T-helper 22 cell (primary cell): ENCODE measurements around the gene KCNG2.

Experiments used
- DNase-seq: peaks from one replicate; pipeline ENCODE4 v3.0.0-alpha.2; 2020; ENCODE audit warnings: low read depth

Gene KCNG2

GRCh38 chr18:79769698-79770500, 27.8 kb upstream of the KCNG2 start:
- DNase-seq = no peak

- no peak for DNase-seq
Observed at GRCh38 chr18:79770501-79770815, 27.3 kb upstream of the KCNG2 start.

- no peak for DNase-seq
Observed at GRCh38 chr18:79770826-79771225, 26.9 kb upstream of the KCNG2 start.

- no peak for DNase-seq
Observed at GRCh38 chr18:79771446-79772107, 26.2 kb upstream of the KCNG2 start.

- DNase-seq = no peak
Observed at GRCh38 chr18:79772108-79772864, 25.5 kb upstream of the KCNG2 start.

GRCh38 chr18:79772865-79773696, 24.7 kb upstream of the KCNG2 start:
- DNase-seq = no peak

GRCh38 chr18:79774111-79774510, 23.6 kb upstream of the KCNG2 start:
- DNase-seq = no peak

GRCh38 chr18:79775441-79776221, 22.1 kb upstream of the KCNG2 start:
- no peak for DNase-seq

GRCh38 chr18:79776674-79777073, 21.1 kb upstream of the KCNG2 start:
- DNase-seq = no peak

GRCh38 chr18:79778291-79778791, 19.4 kb upstream of the KCNG2 start:
- DNase-seq = no peak

- DNase-seq = no peak
Observed at GRCh38 chr18:79779021-79779699, 18.6 kb upstream of the KCNG2 start.

GRCh38 chr18:79779700-79780190, 18.0 kb upstream of the KCNG2 start:
- no peak for DNase-seq

GRCh38 chr18:79780547-79780946, 17.2 kb upstream of the KCNG2 start:
- no peak for DNase-seq

- no peak for DNase-seq
Observed at GRCh38 chr18:79781331-79781941, 16.3 kb upstream of the KCNG2 start.

- no peak for DNase-seq
Observed at GRCh38 chr18:79782566-79783308, 15.0 kb upstream of the KCNG2 start.

- no peak for DNase-seq
Observed at GRCh38 chr18:79784071-79784913, 13.4 kb upstream of the KCNG2 start.

- DNase-seq = no peak
Observed at GRCh38 chr18:79784965-79785770, 12.6 kb upstream of the KCNG2 start.
